Mesendoderm (in vitro differentiated cells): ENCODE results near the gene IL27RA.
"Not testable (repeated sequence)": the region's sequence is repeated elsewhere in the genome, so short reads cannot be mapped to it uniquely, and the experiment has no call there.

Source experiments
- DNase-seq: peaks from one replicate; pipeline ENCODE4 v3.0.0; 2013
- H2AK5ac ChIP-seq: 2 replicates; pipeline ENCODE4 v1.6.1; 2013; ENCODE audit warnings: low read length, inconsistent platforms
- H2BK120ac ChIP-seq: 2 replicates; pipeline ENCODE4 v1.6.1; 2013; ENCODE audit warnings: low read depth, mild to moderate bottlenecking, low read length, moderate library complexity, mixed read lengths
- H2BK15ac ChIP-seq: replicated peaks from 2 replicates; pipeline ENCODE4 v1.6.1; 2013; ENCODE audit warnings: low read depth, mild to moderate bottlenecking, moderate library complexity
- H2BK5ac ChIP-seq: 2 replicates; pipeline ENCODE4 v1.6.1; 2013; ENCODE audit warnings: low read length, inconsistent platforms
- H3K18ac ChIP-seq: 2 replicates; pipeline ENCODE4 v1.6.1; 2013; ENCODE audit warnings: mild to moderate bottlenecking, low read length, mixed read lengths
- H3K23ac ChIP-seq: one replicate; pipeline ENCODE4 v1.6.1; 2013; ENCODE audit warnings: low read length
- H3K27ac ChIP-seq: 2 replicates; pipeline ENCODE4 v1.5.1; 2013; ENCODE audit warnings: low read depth, mild to moderate bottlenecking, inconsistent platforms, low read length, moderate library complexity
- H3K27me3 ChIP-seq: 2 replicates; pipeline ENCODE4 v1.6.1; 2013; ENCODE audit warnings: low read length, control low read depth, mild to moderate bottlenecking, inconsistent platforms; ENCODE audit not compliant: insufficient read depth, poor library complexity
- H3K36me3 ChIP-seq: 2 replicates; pipeline ENCODE4 v1.6.1; 2013; ENCODE audit warnings: low read length, inconsistent platforms; ENCODE audit not compliant: control insufficient read depth, insufficient read depth
- H3K4ac ChIP-seq: one replicate; pipeline ENCODE4 v1.6.1; 2013; ENCODE audit warnings: low read depth, mild to moderate bottlenecking, low read length, moderate library complexity
- H3K4me1 ChIP-seq: 2 replicates; pipeline ENCODE4 v1.6.1; 2013; ENCODE audit warnings: low read depth, low read length, inconsistent platforms; ENCODE audit not compliant: control insufficient read depth
- H3K4me2 ChIP-seq: 2 replicates; pipeline ENCODE4 v1.6.1; 2013; ENCODE audit warnings: low read length
- H3K4me3 ChIP-seq: 2 replicates; pipeline ENCODE4 v1.5.1; 2013; ENCODE audit warnings: mild to moderate bottlenecking, low read length
- H3K56ac ChIP-seq: one replicate; pipeline ENCODE4 v1.6.1; 2013; ENCODE audit warnings: low read length
- H3K79me1 ChIP-seq: 2 replicates; pipeline ENCODE4 v1.6.1; 2013; ENCODE audit warnings: low read length, inconsistent platforms
- H3K79me2 ChIP-seq: 2 replicates; pipeline ENCODE4 v1.6.1; 2013; ENCODE audit warnings: mild to moderate bottlenecking, low read length; ENCODE audit not compliant: control insufficient read depth, insufficient read depth
- H3K9ac ChIP-seq: 2 replicates; pipeline ENCODE4 v1.6.1; 2013; ENCODE audit warnings: low read length, inconsistent platforms
- H4K5ac ChIP-seq: one replicate; pipeline ENCODE4 v1.6.1; 2013; ENCODE audit warnings: low read length
- H4K8ac ChIP-seq: one replicate; pipeline ENCODE4 v1.6.1; 2013; ENCODE audit warnings: low read depth, mild to moderate bottlenecking, control low read depth, low read length, moderate library complexity
- WGBS: extraction: QIAGEN DNeasy Blood & Tissue Kit; methylation state at CpG from one replicate; pipeline ENCODE4 v1.1.7; 2013; ENCODE audit warnings: low lambda C conversion rate, missing lambda C conversion rate; ENCODE audit not compliant: insufficient coverage; ENCODE audit errors: extremely low coverage; 5-methylcytosine and 5-hydroxymethylcytosine counted together

The IL27RA gene

DNA sequence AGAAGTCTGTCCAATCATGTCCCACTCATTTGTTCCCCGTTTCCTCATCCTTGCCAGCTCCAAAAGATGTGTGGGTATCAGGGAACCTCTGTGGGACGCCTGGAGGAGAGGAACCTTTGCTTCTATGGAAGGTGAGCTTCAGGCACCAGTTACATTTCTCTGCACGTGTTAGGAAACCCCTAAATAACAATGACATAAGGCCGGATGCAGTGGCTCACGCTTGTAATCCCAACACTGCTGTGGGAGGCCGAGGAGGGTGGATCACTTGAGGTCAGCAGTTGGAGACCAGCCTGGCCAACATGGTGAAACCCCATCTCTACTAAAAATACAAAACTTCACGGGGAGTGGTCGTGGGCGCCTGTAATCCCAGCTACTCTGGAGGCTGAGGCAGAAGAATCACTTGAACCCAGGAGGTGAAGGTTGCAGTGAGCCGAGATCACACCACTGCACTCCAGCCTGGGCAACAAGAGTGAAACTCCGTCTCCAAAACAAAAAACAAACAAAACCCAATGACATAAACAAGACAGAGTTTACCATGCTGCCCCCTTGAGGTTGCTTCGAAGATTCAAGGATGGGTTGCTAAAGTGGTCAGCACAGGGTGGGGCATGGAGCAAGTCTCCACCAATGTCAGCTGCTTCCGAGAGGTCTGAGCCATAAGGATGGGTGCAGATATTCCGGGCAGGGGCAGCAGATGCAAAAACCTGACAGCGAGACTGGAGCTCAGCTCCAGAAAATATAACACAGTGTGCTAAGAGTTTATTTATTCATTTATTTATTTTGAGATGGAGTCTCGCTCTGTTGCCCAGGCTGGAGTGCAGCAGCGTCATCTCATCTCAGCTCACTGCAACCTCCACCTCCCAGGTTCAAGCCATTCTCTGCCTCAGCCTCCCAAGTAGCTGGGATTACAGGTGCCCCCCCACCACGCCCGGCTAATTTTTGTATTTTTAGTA is 11.4 kb downstream of the IL27RA start:
- not testable (repeated sequence) for H2BK15ac ChIP-seq, H3K4me3 ChIP-seq, H3K4me2 ChIP-seq, H3K27ac ChIP-seq, H3K23ac ChIP-seq, H2AK5ac ChIP-seq, H3K79me1 ChIP-seq, H3K4ac ChIP-seq, H4K5ac ChIP-seq, H3K4me1 ChIP-seq, H3K9ac ChIP-seq, H3K27me3 ChIP-seq, H2BK5ac ChIP-seq, H3K18ac ChIP-seq, H2BK120ac ChIP-seq, H3K36me3 ChIP-seq, H3K79me2 ChIP-seq, H4K8ac ChIP-seq
- DNase-seq, result peak; percentile 97
- no CpG with 5 or more reads among the region's 19 CpGs for WGBS
- H3K56ac ChIP-seq, result peak overlapping the region; percentile 4

DNA sequence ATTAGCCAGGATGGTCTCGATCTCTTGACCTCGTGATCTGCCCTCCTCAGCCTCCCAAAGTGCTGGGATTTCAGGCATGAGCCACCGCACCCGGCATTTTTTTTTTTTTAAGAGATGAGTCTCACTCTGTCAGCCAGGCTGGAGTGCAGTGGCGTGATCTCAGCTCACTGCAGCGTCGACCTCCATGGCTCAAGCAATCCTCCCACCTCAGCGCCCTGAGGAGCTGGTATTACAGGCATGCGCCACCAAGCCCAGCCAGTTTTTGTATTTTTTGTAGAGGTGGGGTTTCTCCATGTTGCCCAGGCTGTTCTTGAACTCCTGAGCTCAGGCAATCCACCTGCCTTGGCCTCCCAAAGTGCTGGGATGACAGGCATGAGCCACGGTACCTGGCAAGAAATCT is 16.3 kb downstream of the IL27RA start:
- WGBS, result no CpG with 5 or more reads among the region's 10 CpGs
- H2AK5ac ChIP-seq, H3K56ac ChIP-seq, H3K9ac ChIP-seq, H3K4me2 ChIP-seq, DNase-seq, H3K79me1 ChIP-seq, H3K4me1 ChIP-seq, H3K36me3 ChIP-seq, H3K4me3 ChIP-seq, H3K18ac ChIP-seq, H4K5ac ChIP-seq, H3K27ac ChIP-seq, H2BK15ac ChIP-seq, H3K23ac ChIP-seq, H3K4ac ChIP-seq, H3K27me3 ChIP-seq, H4K8ac ChIP-seq, H3K79me2 ChIP-seq, H2BK5ac ChIP-seq, H2BK120ac ChIP-seq: not testable (repeated sequence)

DNA sequence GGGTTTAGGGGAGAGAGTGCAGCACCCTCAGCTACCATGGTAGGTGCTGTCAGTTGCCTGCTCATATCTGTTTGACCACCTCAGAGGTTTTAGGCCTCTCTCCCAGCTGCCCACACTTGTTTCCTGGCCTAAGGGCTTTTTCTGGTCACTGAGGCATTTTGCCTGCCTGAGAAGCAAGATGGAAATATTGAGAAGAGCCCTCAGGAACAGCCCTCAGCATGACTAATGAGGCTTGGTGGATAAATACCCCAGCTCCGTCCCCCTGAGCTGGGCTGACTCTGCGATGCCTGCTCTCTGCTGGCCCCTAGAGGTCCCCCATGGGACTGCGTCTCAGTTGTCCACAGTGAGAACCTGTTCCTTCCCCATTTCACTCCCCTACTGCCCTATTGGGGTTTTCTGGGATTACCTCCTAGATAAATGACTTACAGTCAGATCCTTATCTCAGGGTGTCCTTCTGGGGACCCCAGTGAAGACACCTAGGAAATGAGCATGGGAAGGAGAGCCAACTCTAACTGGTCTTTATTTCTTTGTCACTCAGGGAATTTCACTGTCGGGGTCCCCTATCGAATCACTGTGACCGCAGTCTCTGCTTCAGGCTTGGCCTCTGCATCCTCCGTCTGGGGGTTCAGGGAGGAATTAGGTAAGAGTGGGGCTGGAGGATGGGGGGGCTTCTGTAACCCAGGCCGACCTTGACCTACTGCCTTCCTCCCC is 17.0 kb downstream of the IL27RA start:
- Histone ChIP-seq H3K4me3 (no peak overlapping the region), H2AK5ac (no peak overlapping the region), H2BK15ac (no peak overlapping the region), H3K56ac (no peak overlapping the region), H3K4me1 (no peaks in the 10 kb centered on the region), H3K27ac (no peak overlapping the region), H3K4me2 (no peak overlapping the region), H2BK120ac (no peak overlapping the region), H4K5ac (no peak overlapping the region), H3K23ac (no peak overlapping the region), H4K8ac (no peak overlapping the region), H3K27me3 (no peaks in the 10 kb centered on the region), H3K79me1 (no peaks in the 10 kb centered on the region), H3K18ac (no peak overlapping the region), H3K79me2 (no peaks in the 10 kb centered on the region), H3K36me3 (no peaks in the 10 kb centered on the region), H3K9ac (no peak overlapping the region), H3K4ac (no peak overlapping the region), H2BK5ac (no peak overlapping the region)
- DNase-seq, result peak; percentile 85
- WGBS, result no CpG with 5 or more reads among the region's 8 CpGs

DNA sequence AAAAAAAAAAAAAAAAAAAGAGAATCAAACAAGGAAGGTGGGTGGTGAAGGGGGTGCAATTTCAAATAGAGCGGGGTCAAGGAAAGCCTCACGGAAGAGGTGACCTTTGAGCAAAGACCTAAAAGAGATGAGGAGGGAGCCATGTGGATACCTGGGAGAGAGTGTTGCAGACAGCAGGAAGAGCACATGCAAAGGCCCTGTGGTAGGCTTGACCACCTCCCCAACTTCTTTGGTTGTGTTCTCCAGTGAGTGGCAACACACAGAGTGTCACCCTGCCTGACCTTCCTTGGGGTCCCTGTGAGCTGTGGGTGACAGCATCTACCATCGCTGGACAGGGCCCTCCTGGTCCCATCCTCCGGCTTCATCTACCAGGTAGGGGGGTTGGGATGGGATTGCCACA is 18.9 kb downstream of the IL27RA start:
- Histone ChIP-seq H3K4me1 (no peaks in the 10 kb centered on the region), H3K9ac (no peak overlapping the region), H3K27me3 (no peaks in the 10 kb centered on the region), H3K79me2 (no peaks in the 10 kb centered on the region), H2BK15ac (no peak overlapping the region), H3K4me2 (no peak overlapping the region), H3K36me3 (no peaks in the 10 kb centered on the region), H3K18ac (no peak overlapping the region), H2BK120ac (no peak overlapping the region), H2AK5ac (no peak overlapping the region), H3K23ac (no peak overlapping the region), H3K79me1 (no peaks in the 10 kb centered on the region), H3K4ac (no peak overlapping the region), H2BK5ac (no peak overlapping the region), H3K27ac (no peak overlapping the region), H3K56ac (no peak overlapping the region), H4K8ac (no peak overlapping the region), H4K5ac (no peak overlapping the region), H3K4me3 (no peak overlapping the region)
- no peak for DNase-seq
- WGBS, result no CpG with 5 or more reads among the region's 4 CpGs

DNA sequence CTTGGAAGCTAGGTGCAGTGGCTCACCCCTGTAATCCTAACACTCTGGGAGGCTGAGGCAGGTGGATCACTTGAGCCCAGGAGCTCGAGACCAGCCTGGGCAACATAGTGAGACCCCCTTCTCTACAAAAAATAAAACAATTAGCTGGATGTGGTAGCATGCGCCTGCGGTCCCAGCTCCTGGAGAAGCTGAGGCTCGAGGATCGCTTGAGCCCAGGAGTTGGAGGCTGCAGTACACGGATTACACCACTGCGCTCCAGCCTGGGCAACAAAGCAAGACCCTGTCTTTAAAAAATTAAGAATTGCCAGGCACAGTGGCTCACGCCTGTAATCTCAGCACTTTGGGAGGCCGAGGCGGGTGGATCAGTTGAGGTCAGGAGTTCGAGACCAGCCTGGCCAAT is 19.4 kb downstream of the IL27RA start:
- H2BK120ac ChIP-seq, H3K23ac ChIP-seq, H2BK5ac ChIP-seq, H3K27ac ChIP-seq, H3K18ac ChIP-seq, H2AK5ac ChIP-seq, H3K79me2 ChIP-seq, H3K4ac ChIP-seq, H3K27me3 ChIP-seq, H3K79me1 ChIP-seq, H3K4me3 ChIP-seq, H3K4me1 ChIP-seq, H2BK15ac ChIP-seq, DNase-seq, H3K9ac ChIP-seq, H4K8ac ChIP-seq, H3K36me3 ChIP-seq, H3K56ac ChIP-seq, H3K4me2 ChIP-seq, H4K5ac ChIP-seq: not testable (repeated sequence)
- no CpG with 5 or more reads among the region's 11 CpGs for WGBS
